Panc1 (cell line): Measurements from ENCODE around the gene PAX5. TPM values are rescaled to one million over a fixed set of nuclear protein-coding genes. Genes with fewer than 3 reads are reported as not detected.

Experiments used
- ATAC-seq: fragments of 200-7000 bp; cut with Tn5 transposase; 2 replicates; pipeline ENCODE4 v1.9.1; 2020; ENCODE audit warnings: mild to moderate bottlenecking, moderate library complexity
- BruUV-seq: library from RNA; stranded (reverse); fragments of 400-500 nt; replicated peaks from 2 replicates; lab custom pipeline; 2021; lab: Mats Ljungman, UMichigan
- CTCF ChIA-PET: fragments of 300-600 bp; sonication (Branson Sonifier 250); formaldehyde crosslinking; loops from one replicate; lab custom pipeline; 2022; ENCODE audit warnings: antibody characterized with exemption; lab: Charles Lee
- POLR2A ChIA-PET: fragments of 300-600 bp; sonication (Branson Sonifier 250); formaldehyde crosslinking; loops from one replicate; lab custom pipeline; 2022; ENCODE audit warnings: antibody characterized with exemption; lab: Charles Lee
- DNase-seq: peaks from one replicate; pipeline ENCODE4 v3.0.0-alpha.2; 2010; ENCODE audit warnings: low read depth, low spot score
- H3K27ac ChIP-seq: 2 replicates; pipeline ENCODE4 v1.5.1; 2011; ENCODE audit warnings: mild to moderate bottlenecking, low read length, inconsistent platforms
- H3K27me3 ChIP-seq: fragments of 200-500 bp; sonication (Bioruptor generic); 2 replicates; pipeline ENCODE4 v1.6.0; 2014; ENCODE audit warnings: low read length, inconsistent platforms; ENCODE audit not compliant: control insufficient read depth, insufficient read depth
- H3K36me3 ChIP-seq: fragments of 200-500 bp; sonication (Bioruptor generic); 2 replicates; pipeline ENCODE4 v1.5.1; 2014; ENCODE audit warnings: inconsistent platforms, mild to moderate bottlenecking, low read length, moderate library complexity; ENCODE audit not compliant: control insufficient read depth, insufficient read depth
- H3K4me1 ChIP-seq: 2 replicates; pipeline ENCODE4 v1.5.1; 2011; ENCODE audit warnings: inconsistent platforms, mild to moderate bottlenecking, low read length, moderate library complexity; ENCODE audit not compliant: control insufficient read depth, insufficient read depth
- H3K4me3 ChIP-seq, 2 experiments: 2 replicates each; pipeline ENCODE4 v1.5.1; 2011 to 2012; ENCODE audit warnings: low read depth in 2 of 2, low read length in 2 of 2, mild to moderate bottlenecking in 2 of 2, inconsistent platforms in 1 of 2, moderate library complexity in 1 of 2
- H3K9me3 ChIP-seq: fragments of 200-500 bp; sonication (Bioruptor generic); 2 replicates; pipeline ENCODE4 v1.5.1; 2014; ENCODE audit warnings: low read depth, mild to moderate bottlenecking, inconsistent platforms, low read length, moderate library complexity; ENCODE audit not compliant: control insufficient read depth, insufficient read depth
- POLR2AphosphoS5 ChIP-seq: IDR thresholded peaks from 2 replicates; pipeline ENCODE4 v1.6.1; 2012; ENCODE audit warnings: mild to moderate bottlenecking, low read depth, low read length, moderate library complexity
- SIN3A ChIP-seq: IDR thresholded peaks from 2 replicates; pipeline ENCODE4 v1.6.1; 2012; ENCODE audit warnings: low read depth, mild to moderate bottlenecking, low read length, moderate library complexity, borderline replicate concordance; ENCODE audit not compliant: insufficient read depth
- TCF7L2 ChIP-seq: IDR thresholded peaks from 2 replicates; pipeline ENCODE4 v1.6.1; 2011; ENCODE audit warnings: mild to moderate bottlenecking, low read depth, low read length, inconsistent platforms
- in situ Hi-C: cut with HindIII; loops from 2 replicates; pipeline ENCODE4 v1.10.0; 2016; ENCODE audit warnings: low sequenced_read_pairs, low pct_unique_long_range_greater_than_20kb
- intact Hi-C: fragments of 100-400 bp; cut with micrococcal nuclease; formaldehyde crosslinking; loops from one replicate; pipeline ENCODE4 v1.10.0; 2022; ENCODE audit not compliant: unreplicated experiment
- total RNA-seq: library from RNA; stranded (reverse); gene quantifications from one replicate; pipeline ENCODE4 v1.2.1, GENCODE V29; 2021; ENCODE audit not compliant: unreplicated experiment
- TF ChIP-seq, protein P1 (sequence below), 2 experiments: IDR thresholded peaks; 2 replicates each; pipeline ENCODE4 v1.6.1; 2011 to 2012; ENCODE audit warnings: low read depth in 2 of 2, control low read depth in 1 of 2, low read length in 1 of 2, mild to moderate bottlenecking in 1 of 2, moderate library complexity in 1 of 2; ENCODE audit not compliant: insufficient read depth in 1 of 2
- TF ChIP-seq, protein P2 (sequence below): fragments of 450-650 bp; IDR thresholded peaks from 2 replicates; pipeline ENCODE4 v1.5.1; 2017; ENCODE audit warnings: mild to moderate bottlenecking

PAX5 gene
- total RNA-seq, 1 experiment from 2014 or later, result 0.39 TPM

DNA sequence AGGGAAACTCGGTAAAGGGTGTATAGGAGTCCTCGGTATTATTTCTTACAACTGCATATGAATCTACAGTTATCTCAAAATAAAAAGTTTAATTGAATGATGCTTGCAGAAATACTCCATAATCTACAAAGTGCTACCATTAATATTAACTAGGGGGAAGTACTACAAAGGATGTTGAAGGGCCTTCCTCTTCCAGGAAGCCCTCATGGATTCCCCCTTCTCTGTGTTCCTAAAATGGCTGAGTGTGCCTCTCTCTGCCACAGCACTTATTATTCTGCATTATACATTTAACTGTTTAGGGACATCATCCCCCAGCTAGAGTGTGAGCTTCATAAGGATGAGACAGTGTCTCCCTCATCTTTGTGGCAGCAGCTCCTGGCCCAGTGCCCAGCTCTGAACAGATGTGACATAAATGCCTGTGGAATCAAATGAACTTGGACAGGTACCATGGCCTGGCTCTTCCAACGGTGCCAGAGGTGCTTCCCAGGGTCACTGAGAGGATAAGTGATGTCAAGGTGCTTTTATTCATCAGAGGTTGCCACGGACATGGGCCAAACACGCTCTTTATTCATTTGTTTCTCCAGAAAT, 99.5 kb downstream of the PAX5 start:
- ChIA-PET POLR2A (no interaction called here), CTCF (no interaction called here)
- no peak overlapping the region for H3K4me3 ChIP-seq
- in situ Hi-C loops (no loop called here), intact Hi-C loops (loop anchor here (5.0 kb wide), 1 partner anchor 53 kb away; no protein-coding TSS in a partner anchor)
- H3K27ac ChIP-seq, result no peak overlapping the region
- TF ChIP-seq SIN3A, result no peak
- TF ChIP-seq POLR2AphosphoS5, result no peak
- TF ChIP-seq TCF7L2, result no peak
- TF ChIP-seq, protein P1, sequence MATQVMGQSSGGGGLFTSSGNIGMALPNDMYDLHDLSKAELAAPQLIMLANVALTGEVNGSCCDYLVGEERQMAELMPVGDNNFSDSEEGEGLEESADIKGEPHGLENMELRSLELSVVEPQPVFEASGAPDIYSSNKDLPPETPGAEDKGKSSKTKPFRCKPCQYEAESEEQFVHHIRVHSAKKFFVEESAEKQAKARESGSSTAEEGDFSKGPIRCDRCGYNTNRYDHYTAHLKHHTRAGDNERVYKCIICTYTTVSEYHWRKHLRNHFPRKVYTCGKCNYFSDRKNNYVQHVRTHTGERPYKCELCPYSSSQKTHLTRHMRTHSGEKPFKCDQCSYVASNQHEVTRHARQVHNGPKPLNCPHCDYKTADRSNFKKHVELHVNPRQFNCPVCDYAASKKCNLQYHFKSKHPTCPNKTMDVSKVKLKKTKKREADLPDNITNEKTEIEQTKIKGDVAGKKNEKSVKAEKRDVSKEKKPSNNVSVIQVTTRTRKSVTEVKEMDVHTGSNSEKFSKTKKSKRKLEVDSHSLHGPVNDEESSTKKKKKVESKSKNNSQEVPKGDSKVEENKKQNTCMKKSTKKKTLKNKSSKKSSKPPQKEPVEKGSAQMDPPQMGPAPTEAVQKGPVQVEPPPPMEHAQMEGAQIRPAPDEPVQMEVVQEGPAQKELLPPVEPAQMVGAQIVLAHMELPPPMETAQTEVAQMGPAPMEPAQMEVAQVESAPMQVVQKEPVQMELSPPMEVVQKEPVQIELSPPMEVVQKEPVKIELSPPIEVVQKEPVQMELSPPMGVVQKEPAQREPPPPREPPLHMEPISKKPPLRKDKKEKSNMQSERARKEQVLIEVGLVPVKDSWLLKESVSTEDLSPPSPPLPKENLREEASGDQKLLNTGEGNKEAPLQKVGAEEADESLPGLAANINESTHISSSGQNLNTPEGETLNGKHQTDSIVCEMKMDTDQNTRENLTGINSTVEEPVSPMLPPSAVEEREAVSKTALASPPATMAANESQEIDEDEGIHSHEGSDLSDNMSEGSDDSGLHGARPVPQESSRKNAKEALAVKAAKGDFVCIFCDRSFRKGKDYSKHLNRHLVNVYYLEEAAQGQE (IDR thresholded peaks at IDR 0.05; ENCODE audit: insufficient read depth in 1 of 2, low read depth in 2 of 2, low read length in 1 of 2), result no peak
- TF ChIP-seq, protein P2, sequence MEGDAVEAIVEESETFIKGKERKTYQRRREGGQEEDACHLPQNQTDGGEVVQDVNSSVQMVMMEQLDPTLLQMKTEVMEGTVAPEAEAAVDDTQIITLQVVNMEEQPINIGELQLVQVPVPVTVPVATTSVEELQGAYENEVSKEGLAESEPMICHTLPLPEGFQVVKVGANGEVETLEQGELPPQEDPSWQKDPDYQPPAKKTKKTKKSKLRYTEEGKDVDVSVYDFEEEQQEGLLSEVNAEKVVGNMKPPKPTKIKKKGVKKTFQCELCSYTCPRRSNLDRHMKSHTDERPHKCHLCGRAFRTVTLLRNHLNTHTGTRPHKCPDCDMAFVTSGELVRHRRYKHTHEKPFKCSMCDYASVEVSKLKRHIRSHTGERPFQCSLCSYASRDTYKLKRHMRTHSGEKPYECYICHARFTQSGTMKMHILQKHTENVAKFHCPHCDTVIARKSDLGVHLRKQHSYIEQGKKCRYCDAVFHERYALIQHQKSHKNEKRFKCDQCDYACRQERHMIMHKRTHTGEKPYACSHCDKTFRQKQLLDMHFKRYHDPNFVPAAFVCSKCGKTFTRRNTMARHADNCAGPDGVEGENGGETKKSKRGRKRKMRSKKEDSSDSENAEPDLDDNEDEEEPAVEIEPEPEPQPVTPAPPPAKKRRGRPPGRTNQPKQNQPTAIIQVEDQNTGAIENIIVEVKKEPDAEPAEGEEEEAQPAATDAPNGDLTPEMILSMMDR, result no peak
- peaks cover 3% of the 10 kb centered on the region; the same call in 1 of the 2 replicates for H3K4me1 ChIP-seq
- DNase-seq, result no peak
- no peaks in the 10 kb centered on the region for H3K9me3 ChIP-seq
- no TSS peak for BruUV-seq
- H3K27me3 ChIP-seq, result no peaks in the 10 kb centered on the region
- no peaks in the 10 kb centered on the region for H3K36me3 ChIP-seq
- no peak for ATAC-seq

DNA sequence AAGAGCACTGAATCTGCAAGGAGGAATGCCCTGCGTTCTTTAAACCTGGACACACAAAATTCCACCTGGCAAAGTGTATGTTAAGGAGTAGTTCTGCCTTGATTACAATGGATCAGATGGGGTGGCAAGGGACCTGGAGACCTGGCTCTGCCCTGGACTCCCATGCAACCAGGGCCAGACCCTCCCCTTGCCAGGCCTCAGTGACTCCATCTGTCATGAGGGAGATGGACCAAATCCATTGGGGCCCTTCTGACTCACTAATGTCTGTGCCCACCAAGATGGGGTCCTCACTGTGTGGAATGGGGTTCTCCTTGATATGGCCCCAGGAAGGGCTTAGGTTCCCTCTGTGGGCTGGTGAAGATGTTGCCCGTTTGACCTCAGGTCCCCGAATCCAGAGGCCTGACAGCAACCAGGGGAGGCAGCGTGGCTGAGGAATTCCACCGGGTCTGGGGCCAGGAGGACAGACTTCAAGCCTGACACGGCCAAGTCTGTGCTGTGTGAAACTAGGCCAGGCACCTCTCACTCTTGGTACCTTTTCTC, 100.3 kb downstream of the PAX5 start:
- Histone ChIP-seq H3K36me3 (no peaks in the 10 kb centered on the region), H3K9me3 (no peaks in the 10 kb centered on the region), H3K4me1 (peaks cover 7% of the 10 kb centered on the region; the same call in 1 of the 2 replicates), H3K4me3 (no peak overlapping the region), H3K27ac (no peak overlapping the region), H3K27me3 (no peaks in the 10 kb centered on the region)
- intact Hi-C loops, result no loop called here
- BruUV-seq, result no TSS peak
- POLR2A ChIA-PET, result no interaction called here
- CTCF ChIA-PET, result no interaction called here
- no peak for TF ChIP-seq POLR2AphosphoS5
- TF ChIP-seq, protein P2, result no peak
- TF ChIP-seq, protein P1 (IDR thresholded peaks at IDR 0.05; ENCODE audit: insufficient read depth in 1 of 2, low read depth in 2 of 2, low read length in 1 of 2), result no peak
- TF ChIP-seq SIN3A, result no peak
- in situ Hi-C loops, result no loop called here
- no peak for DNase-seq
- no peak for ATAC-seq
